Cardiac fibroblast (primary cell): Measurements from ENCODE around the gene SNRNP27.

ENCODE experiments used
- DNase-seq, 2 donors: peaks; one replicate each; pipeline versions ENCODE4 v3.0.0 to v3.0.0-alpha.2; 2010; ENCODE audit warnings: low read depth in 2 of 2
- H3K4me3 ChIP-seq, 2 donors: replicated peaks in 1 of 2; 1 replicate in 1 of 2; 2 replicates in 1 of 2; pipeline ENCODE4 v1.5.1; 2011; ENCODE audit warnings: low read depth in 2 of 2, low read length in 2 of 2, mild to moderate bottlenecking in 2 of 2, moderate library complexity in 1 of 2
- TF ChIP-seq, protein P1 (sequence below): IDR thresholded peaks from one replicate; pipeline ENCODE4 v1.5.1; 2011; ENCODE audit warnings: low read depth, mild to moderate bottlenecking, low read length, inconsistent platforms

Gene SNRNP27

GRCh38 chr2:69902213-69902922, 8.6 kb downstream of the SNRNP27 start:
- TF ChIP-seq, protein P1, sequence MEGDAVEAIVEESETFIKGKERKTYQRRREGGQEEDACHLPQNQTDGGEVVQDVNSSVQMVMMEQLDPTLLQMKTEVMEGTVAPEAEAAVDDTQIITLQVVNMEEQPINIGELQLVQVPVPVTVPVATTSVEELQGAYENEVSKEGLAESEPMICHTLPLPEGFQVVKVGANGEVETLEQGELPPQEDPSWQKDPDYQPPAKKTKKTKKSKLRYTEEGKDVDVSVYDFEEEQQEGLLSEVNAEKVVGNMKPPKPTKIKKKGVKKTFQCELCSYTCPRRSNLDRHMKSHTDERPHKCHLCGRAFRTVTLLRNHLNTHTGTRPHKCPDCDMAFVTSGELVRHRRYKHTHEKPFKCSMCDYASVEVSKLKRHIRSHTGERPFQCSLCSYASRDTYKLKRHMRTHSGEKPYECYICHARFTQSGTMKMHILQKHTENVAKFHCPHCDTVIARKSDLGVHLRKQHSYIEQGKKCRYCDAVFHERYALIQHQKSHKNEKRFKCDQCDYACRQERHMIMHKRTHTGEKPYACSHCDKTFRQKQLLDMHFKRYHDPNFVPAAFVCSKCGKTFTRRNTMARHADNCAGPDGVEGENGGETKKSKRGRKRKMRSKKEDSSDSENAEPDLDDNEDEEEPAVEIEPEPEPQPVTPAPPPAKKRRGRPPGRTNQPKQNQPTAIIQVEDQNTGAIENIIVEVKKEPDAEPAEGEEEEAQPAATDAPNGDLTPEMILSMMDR, result no peak
- DNase-seq, result no peak
- H3K4me3 ChIP-seq, result no peak overlapping the region

- no peak overlapping the region for H3K4me3 ChIP-seq
- DNase-seq, result no peak
- TF ChIP-seq, protein P1, result no peak
Observed at GRCh38 chr2:69907216-69907615, 13.5 kb downstream of the SNRNP27 start.

- peak; percentile 70 to 78 for DNase-seq
- TF ChIP-seq, protein P1, result peak; percentile 42
- H3K4me3 ChIP-seq, result no peak overlapping the region
Observed at GRCh38 chr2:69911985-69912563, 18.3 kb downstream of the SNRNP27 start.

DNA sequence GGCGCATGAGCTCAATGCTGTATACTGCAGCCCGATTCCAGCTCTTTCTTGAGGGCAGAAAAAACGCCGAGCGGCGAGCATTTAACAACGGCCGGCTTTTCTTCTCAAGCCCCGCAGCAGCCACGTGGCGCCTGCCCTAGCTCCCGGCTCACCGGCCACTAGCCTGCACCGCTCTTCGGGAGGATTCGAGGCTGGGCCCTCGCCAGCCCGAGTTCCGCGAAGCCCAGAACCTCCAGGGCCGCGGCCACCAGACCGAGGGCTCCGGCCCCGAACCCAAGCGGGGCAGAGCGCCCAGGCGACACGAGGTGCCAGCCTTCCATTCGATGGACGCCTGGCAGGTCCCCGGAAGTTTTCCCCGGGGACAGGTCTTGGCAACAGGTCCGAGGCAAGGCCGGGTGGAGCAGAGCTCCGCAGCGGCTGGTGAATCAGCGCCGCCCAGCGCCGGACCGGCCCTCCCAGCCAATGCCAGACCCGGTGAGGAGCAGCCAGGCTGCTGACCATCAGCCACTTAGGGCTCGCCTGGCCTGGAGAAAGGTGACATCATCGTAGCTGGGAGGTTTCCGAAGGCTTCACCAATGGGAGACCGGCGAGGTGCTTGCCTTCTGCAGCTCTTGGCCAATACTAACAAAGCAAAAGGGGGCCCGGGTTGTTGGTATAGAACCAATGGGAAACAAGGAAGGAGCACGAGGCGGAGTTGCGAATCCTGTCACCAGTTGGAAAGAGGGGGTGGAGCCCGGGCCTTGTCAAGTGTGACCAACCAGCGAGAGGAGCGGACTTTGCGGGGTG, 20.6 kb downstream of the SNRNP27 start:
- H3K4me3 ChIP-seq, result peak overlapping the region; percentile 66 to 77
- DNase-seq, result peak; percentile 100
- TF ChIP-seq, protein P1, result no peak

GRCh38 chr2:69914950-69915945, 21.5 kb downstream of the SNRNP27 start, which contains the start of gene MXD1:
Gene MXD1, plus strand, starts transcription at chr2:69915109. Its CDS starts 222 bp downstream, at chr2:69915331.
- peak within 1 kb of the TSS; percentile 77 to 92 for H3K4me3 ChIP-seq
- TF ChIP-seq, protein P1, result no peak
- no peak for DNase-seq

DNA sequence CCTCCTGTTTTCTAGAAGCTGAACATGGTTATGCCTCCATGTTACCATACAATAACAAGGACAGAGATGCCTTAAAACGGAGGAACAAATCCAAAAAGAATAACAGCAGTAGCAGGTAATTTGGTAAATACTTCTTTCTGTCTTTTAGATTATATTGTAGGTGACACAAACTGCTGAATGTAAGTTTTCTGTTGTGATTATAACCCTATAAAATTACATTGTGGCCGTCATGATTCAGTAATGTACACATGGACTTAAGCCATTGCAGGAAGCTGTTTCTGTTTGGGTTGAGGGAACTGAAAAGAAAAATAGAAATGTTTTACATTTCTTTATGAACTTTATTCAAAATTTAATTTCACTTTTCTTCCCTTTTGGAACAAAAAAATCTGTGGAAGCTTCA, 22.4 kb downstream of the SNRNP27 start:
- TF ChIP-seq, protein P1, result no peak
- DNase-seq, result no peak
- H3K4me3 ChIP-seq, result peak overlapping the region; percentile 77 to 92
